ENCODE results near the gene CMIP.

Gene CMIP

GRCh38 chr16:81616321-81617020, 171.9 kb downstream of the CMIP start:
- peak; percentile 71 for DNase-seq (ENCODE audit: low read depth)
- H3K4me3 ChIP-seq (replicated peaks; ENCODE audit: low read depth, low read length), result no peak overlapping the region
- TF ChIP-seq, protein P1, sequence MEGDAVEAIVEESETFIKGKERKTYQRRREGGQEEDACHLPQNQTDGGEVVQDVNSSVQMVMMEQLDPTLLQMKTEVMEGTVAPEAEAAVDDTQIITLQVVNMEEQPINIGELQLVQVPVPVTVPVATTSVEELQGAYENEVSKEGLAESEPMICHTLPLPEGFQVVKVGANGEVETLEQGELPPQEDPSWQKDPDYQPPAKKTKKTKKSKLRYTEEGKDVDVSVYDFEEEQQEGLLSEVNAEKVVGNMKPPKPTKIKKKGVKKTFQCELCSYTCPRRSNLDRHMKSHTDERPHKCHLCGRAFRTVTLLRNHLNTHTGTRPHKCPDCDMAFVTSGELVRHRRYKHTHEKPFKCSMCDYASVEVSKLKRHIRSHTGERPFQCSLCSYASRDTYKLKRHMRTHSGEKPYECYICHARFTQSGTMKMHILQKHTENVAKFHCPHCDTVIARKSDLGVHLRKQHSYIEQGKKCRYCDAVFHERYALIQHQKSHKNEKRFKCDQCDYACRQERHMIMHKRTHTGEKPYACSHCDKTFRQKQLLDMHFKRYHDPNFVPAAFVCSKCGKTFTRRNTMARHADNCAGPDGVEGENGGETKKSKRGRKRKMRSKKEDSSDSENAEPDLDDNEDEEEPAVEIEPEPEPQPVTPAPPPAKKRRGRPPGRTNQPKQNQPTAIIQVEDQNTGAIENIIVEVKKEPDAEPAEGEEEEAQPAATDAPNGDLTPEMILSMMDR (IDR thresholded peaks at IDR 0.05; ENCODE audit: low read length, missing control alignments), result no peak

DNA sequence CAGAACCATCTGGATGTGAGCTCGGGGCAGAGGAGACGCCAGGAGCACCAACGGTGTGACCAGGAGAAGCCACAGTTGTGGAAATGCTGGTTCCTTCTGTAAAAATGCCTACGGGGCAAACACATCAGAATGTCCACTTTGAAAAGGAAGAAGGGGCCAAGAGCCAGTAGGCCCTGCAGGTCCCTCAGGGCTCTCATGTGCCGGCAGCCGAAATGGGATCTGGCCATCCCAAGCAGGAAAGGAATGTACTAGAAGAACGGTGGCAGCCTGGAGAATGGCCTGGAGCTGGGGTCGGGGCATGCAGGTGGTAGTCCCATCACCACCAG, 172.4 kb downstream of the CMIP start:
- TF ChIP-seq, protein P1 (IDR thresholded peaks at IDR 0.05; ENCODE audit: low read length, missing control alignments), result no peak
- no peak overlapping the region for H3K4me3 ChIP-seq (replicated peaks; ENCODE audit: low read depth, low read length)
- no peak for DNase-seq (ENCODE audit: low read depth)

- no peak overlapping the region for H3K4me3 ChIP-seq (replicated peaks; ENCODE audit: low read depth, low read length)
- TF ChIP-seq, protein P1 (IDR thresholded peaks at IDR 0.05; ENCODE audit: low read length, missing control alignments), result no peak
- no peak for DNase-seq (ENCODE audit: low read depth)
These were observed 173.6 kb downstream of the CMIP start for GRCh38 chr16:81618187-81618586.

GRCh38 chr16:81618661-81619060, 174.1 kb downstream of the CMIP start:
- no peak overlapping the region for H3K4me3 ChIP-seq (replicated peaks; ENCODE audit: low read depth, low read length)
- DNase-seq (ENCODE audit: low read depth), result no peak
- TF ChIP-seq, protein P1 (IDR thresholded peaks at IDR 0.05; ENCODE audit: low read length, missing control alignments), result no peak

DNA sequence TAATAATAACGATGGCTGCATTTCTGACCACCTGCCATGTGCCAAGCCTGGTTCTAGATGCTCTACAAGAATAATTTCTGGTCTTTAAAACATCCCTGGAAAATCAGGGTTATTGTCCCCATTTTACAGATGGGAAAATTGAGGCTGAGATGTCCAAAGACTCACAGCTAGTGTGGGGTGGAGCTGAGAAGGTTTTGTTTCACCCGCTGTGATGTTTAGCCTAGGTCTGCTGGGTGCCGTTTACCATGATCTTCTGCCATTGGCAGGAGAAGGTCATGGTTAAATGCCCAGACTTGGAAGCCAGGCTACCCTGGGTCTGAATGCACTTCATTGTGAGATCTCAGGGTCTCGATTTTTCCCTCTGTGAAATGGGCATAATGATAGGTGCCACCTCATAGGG, 175.4 kb downstream of the CMIP start:
- no peak for DNase-seq (ENCODE audit: low read depth)
- H3K4me3 ChIP-seq (replicated peaks; ENCODE audit: low read depth, low read length), result no peak overlapping the region
- TF ChIP-seq, protein P1 (IDR thresholded peaks at IDR 0.05; ENCODE audit: low read length, missing control alignments), result no peak

DNA sequence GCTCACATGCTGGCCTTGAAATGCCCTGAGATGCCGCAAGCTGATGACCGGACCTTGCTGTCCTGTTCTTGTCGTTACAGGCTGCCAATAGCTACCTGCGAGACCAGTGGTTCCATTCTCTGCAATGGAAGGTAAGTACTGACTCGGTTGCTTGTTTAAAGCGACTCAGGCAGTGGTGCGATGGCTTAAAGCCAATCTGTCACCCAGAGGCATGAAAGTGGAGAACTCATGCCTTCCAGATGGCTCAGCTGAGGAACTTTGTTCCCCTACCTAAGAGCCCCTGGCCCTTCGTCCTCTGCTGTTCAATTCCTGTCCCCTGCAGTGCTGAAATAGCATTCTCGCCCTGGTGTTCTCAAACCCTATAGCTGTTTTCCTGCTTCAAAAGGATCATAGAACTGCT, 176.2 kb downstream of the CMIP start:
- DNase-seq (ENCODE audit: low read depth), result no peak
- H3K4me3 ChIP-seq (replicated peaks; ENCODE audit: low read depth, low read length), result no peak overlapping the region
- TF ChIP-seq, protein P1 (IDR thresholded peaks at IDR 0.05; ENCODE audit: low read length, missing control alignments), result no peak

GRCh38 chr16:81621496-81621895, 176.9 kb downstream of the CMIP start:
- TF ChIP-seq, protein P1 (IDR thresholded peaks at IDR 0.05; ENCODE audit: low read length, missing control alignments), result no peak
- no peak for DNase-seq (ENCODE audit: low read depth)
- no peak overlapping the region for H3K4me3 ChIP-seq (replicated peaks; ENCODE audit: low read depth, low read length)
